B cell (primary cell): ENCODE data around the gene POLG2. TPM values are rescaled to one million over a fixed set of nuclear protein-coding genes. Genes with fewer than 3 reads are reported as not detected.

Experiments
- ATAC-seq: fragments of 200-7000 bp; cut with Tn5 transposase; one replicate; pipeline ENCODE4 v1.10.0; 2021; ENCODE audit warnings: low read depth, mild to moderate bottlenecking, moderate number of reproducible peaks, moderate library complexity
- CTCF ChIA-PET: fragments of 350-600 bp; sonication (Branson Sonifier 250); formaldehyde crosslinking; loops from one replicate; lab custom pipeline; 2021; ENCODE audit warnings: antibody characterized with exemption, inconsistent platforms; lab: Charles Lee
- POLR2A ChIA-PET: fragments of 350-600 bp; sonication (Branson Sonifier 250); formaldehyde crosslinking; loops from one replicate; lab custom pipeline; 2021; ENCODE audit warnings: antibody characterized with exemption; lab: Charles Lee
- DNase-seq: peaks from one replicate; pipeline ENCODE4 v3.0.0; 2013
- H2AFZ ChIP-seq: 2 replicates; pipeline ENCODE4 v1.6.1; 2012; ENCODE audit warnings: mild to moderate bottlenecking, low read depth, low read length; ENCODE audit not compliant: insufficient read depth, poor library complexity, severe bottlenecking
- H3K27ac ChIP-seq, 2 donors: 1 replicate in 1 of 2; 2 replicates in 1 of 2; pipeline ENCODE4 v1.5.1; 2012 to 2013; ENCODE audit warnings: low read length in 2 of 2, mild to moderate bottlenecking in 2 of 2, moderate library complexity in 1 of 2
- H3K27me3 ChIP-seq, 4 experiments: fragments of 200-600 bp in 1 of 4; sonication (generic) in 1 of 4; replicated peaks in 1 of 4; 1 replicate in 2 of 4; 2 replicates in 2 of 4; pipeline versions ENCODE4 v1.6.1 to v1.7.0; 2013 to 2016; ENCODE audit warnings: low read length in 3 of 4, mild to moderate bottlenecking in 2 of 4, mixed read lengths in 1 of 4, moderate library complexity in 1 of 4; ENCODE audit not compliant: insufficient read depth in 4 of 4, control insufficient read depth in 3 of 4; ENCODE audit errors: control extremely low read depth in 1 of 4
- H3K36me3 ChIP-seq, 2 experiments: replicated peaks in 1 of 2; 1 replicate in 1 of 2; 2 replicates in 1 of 2; pipeline versions ENCODE4 v1.6.1 to v1.7.1; 2013; ENCODE audit warnings: low read length in 1 of 2; ENCODE audit not compliant: insufficient read depth in 2 of 2, control insufficient read depth in 1 of 2; ENCODE audit errors: control extremely low read depth in 1 of 2, extremely low read depth in 1 of 2
- H3K4me1 ChIP-seq, 2 donors: fragments of 200-600 bp in 1 of 2; sonication (generic) in 1 of 2; 1 replicate in 1 of 2; 2 replicates in 1 of 2; pipeline versions ENCODE4 v1.5.1 to v1.6.1; 2013 to 2017; ENCODE audit warnings: low read length in 2 of 2; ENCODE audit not compliant: control insufficient read depth in 2 of 2, insufficient read depth in 2 of 2
- H3K4me2 ChIP-seq: replicated peaks from 2 replicates; pipeline ENCODE3; 2012; ENCODE audit warnings: mild to moderate bottlenecking, low read depth, low read length; ENCODE audit not compliant: poor library complexity, severe bottlenecking
- H3K4me3 ChIP-seq, 5 experiments: fragments of 200-600 bp in 1 of 5; sonication (generic) in 1 of 5; 1 replicate in 3 of 5; 2 replicates in 2 of 5; pipeline versions ENCODE4 v1.5.1 to v1.7.0; 2011 to 2016; ENCODE audit warnings: low read length in 4 of 5, mild to moderate bottlenecking in 4 of 5, low read depth in 2 of 5, control low read depth in 1 of 5, moderate library complexity in 1 of 5; ENCODE audit not compliant: insufficient read depth in 1 of 5; ENCODE audit errors: control extremely low read depth in 1 of 5, extremely low read depth in 1 of 5
- H3K79me2 ChIP-seq: fragments of 200-600 bp; sonication (generic); one replicate; pipeline ENCODE4 v1.6.0; 2016; ENCODE audit warnings: low read length; ENCODE audit not compliant: control insufficient read depth, insufficient read depth
- H3K9ac ChIP-seq: fragments of 200-600 bp; sonication (generic); 2 replicates; pipeline ENCODE4 v1.6.1; 2017; ENCODE audit warnings: mild to moderate bottlenecking, low read length, moderate library complexity
- H3K9me3 ChIP-seq, 3 donors: one replicate each; pipeline versions ENCODE4 v1.6.1 to v1.7.1; 2013; ENCODE audit warnings: low read length in 2 of 3; ENCODE audit not compliant: control insufficient read depth in 2 of 3, insufficient read depth in 1 of 3; ENCODE audit errors: control extremely low read depth in 1 of 3
- H4K20me1 ChIP-seq: 2 replicates; pipeline ENCODE4 v1.6.0; 2012; ENCODE audit warnings: mild to moderate bottlenecking, low read length; ENCODE audit not compliant: insufficient read depth, control insufficient read depth, poor library complexity, severe bottlenecking
- H3K27ac Mint-ChIP-seq: one replicate; pipeline ENCODE4 v1.8.0; 2021; ENCODE audit warnings: mixed read lengths
- H3K27me3 Mint-ChIP-seq: one replicate; pipeline ENCODE4 v1.8.0; 2021; ENCODE audit warnings: mixed read lengths
- H3K4me1 Mint-ChIP-seq: one replicate; pipeline ENCODE4 v1.8.0; 2021; ENCODE audit warnings: mixed read lengths
- H3K4me3 Mint-ChIP-seq: one replicate; pipeline ENCODE4 v1.8.0; 2021; ENCODE audit warnings: mixed read lengths
- H3K9me3 Mint-ChIP-seq: one replicate; pipeline ENCODE4 v1.8.0; 2022; ENCODE audit warnings: mixed read lengths; ENCODE audit not compliant: insufficient read depth
- CTCF ChIP-seq: fragments of 200-600 bp; IDR thresholded peaks from one replicate; pipeline ENCODE4 v1.8.0; 2022; ENCODE audit warnings: antibody characterized with exemption, mild to moderate bottlenecking
- EZH2 ChIP-seq: IDR thresholded peaks from 2 replicates; pipeline ENCODE4 v1.6.1; 2012; ENCODE audit warnings: borderline replicate concordance, low read depth, mild to moderate bottlenecking, moderate library complexity, low read length; ENCODE audit not compliant: insufficient read depth, poor library complexity, severe bottlenecking
- WGBS: methylation state at CpG from one replicate; pipeline ENCODE4 v1.1.5; 2013; ENCODE audit warnings: missing lambda C conversion rate; ENCODE audit not compliant: insufficient coverage; 5-methylcytosine and 5-hydroxymethylcytosine counted together
- intact Hi-C: fragments of 100-400 bp; cut with micrococcal nuclease; formaldehyde crosslinking; loops from one replicate; pipeline ENCODE4 v1.10.0; 2022
- polyA plus RNA-seq: library from polyadenylated mRNA; depleted of rRNA; stranded (reverse); fragments of >200 nt; gene quantifications from 2 replicates; pipeline ENCODE4 v1.2.3, GENCODE V29; 2012
- total RNA-seq, 2 donors: library from RNA; stranded (reverse); fragments of 120-200 nt in 1 of 2; gene quantifications; 1 replicate in 1 of 2; 2 replicates in 1 of 2; pipeline versions ENCODE4 v1.2.3 to v1.2.4, GENCODE V29; 2013 to 2022

Gene POLG2
- total and polyA plus RNA-seq, 2 donors (not counting 1 experiment from before 2014, with no cell fraction given), result 26.9 to 74.5 TPM

- Mint-ChIP-seq H3K4me1 (no peaks in the 10 kb centered on the region), H3K27me3 (no peaks in the 10 kb centered on the region), H3K9me3 (no peaks in the 10 kb centered on the region), H3K4me3 (no peak overlapping the region), H3K27ac (no peak overlapping the region)
- Histone ChIP-seq H3K79me2 (no peaks in the 10 kb centered on the region), H3K9me3 (no peaks in the 10 kb centered on the region), H3K9ac (no peak overlapping the region), H4K20me1 (no peaks in the 10 kb centered on the region), H3K4me2 (no peak overlapping the region), H3K27ac (no peak overlapping the region), H3K36me3 (peaks cover 7 to 75% of the 10 kb centered on the region in 2 experiments), H3K27me3 (no peaks in the 10 kb centered on the region), H3K4me1 (no peaks in the 10 kb centered on the region), H3K4me3 (no peak overlapping the region), H2AFZ (no peak overlapping the region)
- ChIA-PET POLR2A (no interaction called here), CTCF (interaction anchor here (0.6 to 0.9 kb wide), 2 partner anchors 30 to 113 kb away, joined by 3 read pairs; no protein-coding TSS in a partner anchor)
- DNase-seq (no peak), ATAC-seq (no peak)
- WGBS, result 100% methylated on average over 1 of the region's 5 CpGs
- intact Hi-C loops, result no loop called here
- TF ChIP-seq CTCF (no peak), EZH2 (no peak)
Observed at GRCh38 chr17:64537488-64537887, 40.6 kb upstream of the POLG2 start.

- H3K4me3 Mint-ChIP-seq, result no peak overlapping the region
- ChIA-PET POLR2A (no interaction called here), CTCF (no interaction called here)
- H3K27me3 Mint-ChIP-seq, result no peaks in the 10 kb centered on the region
- no peak overlapping the region for H3K9ac ChIP-seq
- intact Hi-C loops, result no loop called here
- no peaks in the 10 kb centered on the region for H3K4me1 ChIP-seq
- no peaks in the 10 kb centered on the region for H3K79me2 ChIP-seq
- H3K4me2 ChIP-seq, result no peak overlapping the region
- H3K27me3 ChIP-seq, result no peaks in the 10 kb centered on the region
- no peak overlapping the region for H3K4me3 ChIP-seq
- no peak overlapping the region for H3K27ac ChIP-seq
- no CpG with 5 or more reads among the region's 2 CpGs for WGBS
- H3K36me3 ChIP-seq, result peaks cover 8 to 79% of the 10 kb centered on the region in 2 experiments
- no peaks in the 10 kb centered on the region for H4K20me1 ChIP-seq
- H3K9me3 ChIP-seq, result no peaks in the 10 kb centered on the region
- no peak overlapping the region for H3K27ac Mint-ChIP-seq
- no peak for ATAC-seq
- no peaks in the 10 kb centered on the region for H3K4me1 Mint-ChIP-seq
- no peak overlapping the region for H2AFZ ChIP-seq
- TF ChIP-seq EZH2 (no peak), CTCF (no peak)
- H3K9me3 Mint-ChIP-seq, result no peaks in the 10 kb centered on the region
- DNase-seq, result no peak
Observed at GRCh38 chr17:64536913-64537312, 40.1 kb upstream of the POLG2 start.
